ENCODE data around the gene PI4K2A. TPM values are rescaled to one million over a fixed set of nuclear protein-coding genes. Genes with fewer than 3 reads are reported as not detected.
"Not testable (repeated sequence)": the region's sequence is repeated elsewhere in the genome, so short reads cannot be mapped to it uniquely, and the experiment has no call there.

Gene PI4K2A
- total and polyA plus RNA-seq, 8 donors: 2.2 to 8.9 (median 3.6) TPM

GRCh38 chr10:97644936-97645335, 4.5 kb downstream of the PI4K2A start:
- 95 to 96% methylated on average over 4 of the region's 4 CpGs for WGBS, 2 donors
- Histone ChIP-seq H3K9me3 (no peaks in the 10 kb centered on the region), H3K4me1 (peaks cover 8 to 9% (median 8%) of the 10 kb centered on the region in 3 donors), H3K4me3 (no peak overlapping the region), H3K27me3 (no peaks in the 10 kb centered on the region), H3K27ac (no peak overlapping the region), H3K36me3 (peaks cover 0 to 4% (median 0%) of the 10 kb centered on the region in 3 donors)
- ATAC-seq (no peak), FAIRE-seq (no peak), DNase-seq (no peak)
- no peak for TF ChIP-seq CTCF (IDR thresholded peaks at IDR 0.05)
- intact Hi-C loops (cut with DNase I): no loop called here

- FAIRE-seq: no peak
- Histone ChIP-seq H3K36me3 (peaks cover 0 to 12% (median 0%) of the 10 kb centered on the region in 3 donors), H3K4me1 (no peaks in the 10 kb centered on the region), H3K27ac (no peak overlapping the region), H3K4me3 (no peak overlapping the region), H3K27me3 (no peaks in the 10 kb centered on the region), H3K9me3 (no peaks in the 10 kb centered on the region)
- no peak for TF ChIP-seq CTCF (IDR thresholded peaks at IDR 0.05)
- intact Hi-C loops (cut with DNase I): no loop called here
- DNase-seq: no peak
- peak in 2 of 4 donors; percentile 12 to 14 for ATAC-seq
- WGBS, 2 donors: 75 to 76% methylated on average over 1 of the region's 1 CpG
These were observed 7.1 kb downstream of the PI4K2A start for GRCh38 chr10:97647556-97647955.

GRCh38 chr10:97648562-97649404, 8.3 kb downstream of the PI4K2A start:
- DNase-seq (peak in 1 of 6 donors; percentile 38), FAIRE-seq (no peak), ATAC-seq (peak in 3 of 4 donors; percentile 47 to 85 (median 84))
- Histone ChIP-seq H3K27me3 (no peaks in the 10 kb centered on the region), H3K4me3 (no peak overlapping the region), H3K9me3 (no peaks in the 10 kb centered on the region), H3K36me3 (peaks cover 0 to 12% (median 0%) of the 10 kb centered on the region in 3 donors), H3K4me1 (no peaks in the 10 kb centered on the region), H3K27ac (peak overlapping the region in 2 of 4 donors; percentile 53 to 68)
- no peak for TF ChIP-seq CTCF (IDR thresholded peaks at IDR 0.05)
- intact Hi-C loops (cut with DNase I): no loop called here
- WGBS, 2 donors: 83 to 88% methylated on average over 5 of the region's 5 CpGs

GRCh38 chr10:97649405-97649750, 8.9 kb downstream of the PI4K2A start:
- ATAC-seq; intact Hi-C loops (cut with DNase I); H3K4me1 ChIP-seq; H3K9me3 ChIP-seq; H3K36me3 ChIP-seq; FAIRE-seq; H3K27me3 ChIP-seq; H3K4me3 ChIP-seq; DNase-seq: not testable (repeated sequence)
- H3K27ac ChIP-seq: peak overlapping the region in 2 of 4 donors; percentile 17 to 68
- WGBS, 2 donors: 91 to 94% methylated on average over 4 of the region's 4 CpGs

- Histone ChIP-seq H3K27ac (peak overlapping the region in 1 of 4 donors; percentile 68), H3K9me3 (no peaks in the 10 kb centered on the region), H3K4me3 (no peak overlapping the region), H3K27me3 (no peaks in the 10 kb centered on the region), H3K4me1 (no peaks in the 10 kb centered on the region), H3K36me3 (peaks cover 0 to 7% (median 0%) of the 10 kb centered on the region in 3 donors)
- FAIRE-seq (no peak), ATAC-seq (peak in 1 of 4 donors; percentile 18), DNase-seq (no peak)
- 77% methylated on average over 3 of the region's 3 CpGs for WGBS, 2 donors
- intact Hi-C loops (cut with DNase I): no loop called here
- TF ChIP-seq CTCF (IDR thresholded peaks at IDR 0.05): no peak
These were observed 10.3 kb downstream of the PI4K2A start for GRCh38 chr10:97650726-97651125.

All from pancreas (tissue), 10 donors.